K562 (cell line): ENCODE measurements around the gene OSBP2. TPM values are rescaled to one million over a fixed set of nuclear protein-coding genes. Genes with fewer than 3 reads are reported as not detected.

Experiments used
- CBFA2T2 ChIP-seq: fragments of 450-650 bp; conservative IDR thresholded peaks from 2 replicates; pipeline ENCODE4 v1.6.1; 2017; ENCODE audit warnings: mild to moderate bottlenecking
- ERF ChIP-seq: fragments of 450-650 bp; formaldehyde crosslinking; IDR thresholded peaks from 2 replicates; pipeline ENCODE4 v1.4.0; 2020; ENCODE audit warnings: mild to moderate bottlenecking, mixed read lengths
- IFI16 ChIP-seq: fragments of 250-450 bp; sonication (Bioruptor Pico); IDR thresholded peaks from 2 replicates; pipeline ENCODE4 v2.1.2; 2022; ENCODE audit warnings: mild to moderate bottlenecking, inconsistent platforms
- KDM5B ChIP-seq: fragments of 200-600 bp; sonication (generic); IDR thresholded peaks from 2 replicates; pipeline ENCODE4 v1.6.1; 2012; ENCODE audit warnings: low read depth, mild to moderate bottlenecking, moderate library complexity, low read length, control low read depth, inconsistent platforms; ENCODE audit not compliant: insufficient replicate concordance
- PML ChIP-seq: IDR thresholded peaks from 2 replicates; pipeline ENCODE4 v1.6.1; 2012; ENCODE audit warnings: low read length, inconsistent platforms
- RBBP5 ChIP-seq: fragments of 200-600 bp; sonication (generic); IDR thresholded peaks from 2 replicates; pipeline ENCODE4 v1.6.1; 2012; ENCODE audit warnings: borderline replicate concordance, mild to moderate bottlenecking, low read length, control low read depth, inconsistent platforms; ENCODE audit not compliant: insufficient read depth, poor library complexity, severe bottlenecking
- STAT5B ChIP-seq: fragments of 250-450 bp; sonication (Bioruptor Pico); IDR thresholded peaks from 2 replicates; pipeline ENCODE4 v1.8.0; 2021; ENCODE audit warnings: mild to moderate bottlenecking, inconsistent platforms
- SUPT5H ChIP-seq: fragments of 450-650 bp; IDR thresholded peaks from 2 replicates; pipeline ENCODE4 v1.6.1; 2016
- polyA plus RNA-seq, 8 experiments: library from polyadenylated mRNA; depleted of rRNA in 4 of 8; stranded (reverse) in 5 of 8; unstranded in 3 of 8; fragments of >200 nt; fragmentation: Nextera tagmentation in 2 of 8; fragmentation: Illumina TruSeq in 1 of 8; extraction: Ambion mirVana in 2 of 8; extraction: Trizol in 1 of 8; gene quantifications; 2 replicates each; pipeline versions ENCODE4 v1.2.1 to v1.2.3, GENCODE V29; 2011 to 2014; ENCODE audit warnings: inconsistent platforms in 1 of 8, missing spikeins in 1 of 8
- total RNA-seq, 7 experiments: library from RNA; depleted of rRNA in 6 of 7; stranded (reverse); fragments of >200 nt in 6 of 7; fragmentation: Illumina TruSeq in 2 of 7; extraction: Trizol in 2 of 7; gene quantifications; 2 replicates each; pipeline versions ENCODE4 v1.2.1 to v1.2.3, GENCODE V29; 2011 to 2021; ENCODE audit warnings: low replicate concordance in 1 of 7
- TF ChIP-seq, protein P1 (sequence below): sonication (generic); formaldehyde crosslinking; IDR thresholded peaks from 2 replicates; pipeline ENCODE4 v1.8.0; 2023; ENCODE audit warnings: mild to moderate bottlenecking, missing genetic modification reagents
- TF ChIP-seq, protein P2 (sequence below): sonication (generic); formaldehyde crosslinking; IDR thresholded peaks from 2 replicates; pipeline ENCODE4 v1.8.0; 2022; ENCODE audit warnings: mild to moderate bottlenecking, missing genetic modification reagents
- TF ChIP-seq, protein P3 (sequence below), 2 experiments: fragments of 450-650 bp in 1 of 2; IDR thresholded peaks; 2 replicates each; pipeline ENCODE4 v1.6.1; 2011 to 2017; ENCODE audit warnings: low read depth in 2 of 2, antibody characterized with exemption in 1 of 2, borderline replicate concordance in 1 of 2, low read length in 1 of 2, mild to moderate bottlenecking in 1 of 2, mixed read lengths in 1 of 2; ENCODE audit not compliant: control insufficient read depth in 1 of 2
- TF ChIP-seq, protein P4 (sequence below): fragments of 450-650 bp; IDR thresholded peaks from 2 replicates; pipeline ENCODE4 v1.6.1; 2016; ENCODE audit warnings: antibody characterized with exemption

OSBP2 gene
- total and polyA plus RNA-seq, 9 of the 15 experiments (the other 6 are each of a cell fraction or from before 2014, with no cell fraction given) = 0.52 to 29.5 (median 21.6) TPM

DNA sequence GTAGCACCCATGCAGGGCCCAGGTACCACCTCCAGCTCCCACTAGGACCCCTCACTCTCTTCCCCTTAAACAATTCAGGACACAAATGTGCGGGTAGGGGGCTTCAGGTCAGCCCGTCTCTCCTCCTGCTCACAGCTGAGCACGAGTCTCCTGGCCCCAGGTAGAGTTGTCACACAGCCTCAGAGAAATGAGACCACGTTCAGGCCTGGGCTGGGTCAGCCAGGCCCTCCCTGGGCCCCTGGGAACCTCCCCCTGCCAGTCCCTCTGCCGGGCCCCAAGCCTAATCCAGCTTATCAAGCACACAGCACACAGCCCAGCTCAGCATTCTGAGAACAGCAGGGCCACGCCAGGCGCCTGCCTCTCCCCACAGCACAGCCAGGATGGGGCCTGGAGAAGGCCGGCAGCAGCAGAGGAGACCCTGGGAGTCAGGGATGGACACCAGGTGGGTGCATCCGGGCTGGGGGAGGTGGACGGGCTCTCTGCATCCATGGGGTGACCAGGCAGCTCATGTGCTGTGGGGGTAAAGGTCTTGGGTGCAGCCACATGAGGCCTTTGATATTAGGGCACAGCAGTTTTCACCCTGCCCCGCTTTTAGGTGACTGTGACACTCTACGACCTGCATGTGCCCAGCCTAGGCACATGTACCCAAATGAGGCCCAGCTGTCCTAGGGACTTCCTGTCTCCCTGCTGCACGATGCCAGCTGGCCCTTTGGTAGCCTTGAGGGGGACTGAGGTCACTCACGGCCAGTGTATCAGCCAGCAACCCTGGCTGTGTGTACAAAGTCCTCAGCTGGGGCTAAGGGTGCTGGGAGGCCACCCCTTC lies 186.9 kb downstream of the OSBP2 start (continued):
- TF ChIP-seq RBBP5 (peak; percentile 50), ERF (CRISPR knock-in tag) (no peak), STAT5B (no peak), CBFA2T2 (peak; percentile 64), KDM5B (peak; percentile 87), SUPT5H (peak; percentile 66), PML (peak; percentile 23; the same call in 1 of the 2 replicates), IFI16 (CRISPR knock-in tag) (no peak)
- TF ChIP-seq, protein P1, sequence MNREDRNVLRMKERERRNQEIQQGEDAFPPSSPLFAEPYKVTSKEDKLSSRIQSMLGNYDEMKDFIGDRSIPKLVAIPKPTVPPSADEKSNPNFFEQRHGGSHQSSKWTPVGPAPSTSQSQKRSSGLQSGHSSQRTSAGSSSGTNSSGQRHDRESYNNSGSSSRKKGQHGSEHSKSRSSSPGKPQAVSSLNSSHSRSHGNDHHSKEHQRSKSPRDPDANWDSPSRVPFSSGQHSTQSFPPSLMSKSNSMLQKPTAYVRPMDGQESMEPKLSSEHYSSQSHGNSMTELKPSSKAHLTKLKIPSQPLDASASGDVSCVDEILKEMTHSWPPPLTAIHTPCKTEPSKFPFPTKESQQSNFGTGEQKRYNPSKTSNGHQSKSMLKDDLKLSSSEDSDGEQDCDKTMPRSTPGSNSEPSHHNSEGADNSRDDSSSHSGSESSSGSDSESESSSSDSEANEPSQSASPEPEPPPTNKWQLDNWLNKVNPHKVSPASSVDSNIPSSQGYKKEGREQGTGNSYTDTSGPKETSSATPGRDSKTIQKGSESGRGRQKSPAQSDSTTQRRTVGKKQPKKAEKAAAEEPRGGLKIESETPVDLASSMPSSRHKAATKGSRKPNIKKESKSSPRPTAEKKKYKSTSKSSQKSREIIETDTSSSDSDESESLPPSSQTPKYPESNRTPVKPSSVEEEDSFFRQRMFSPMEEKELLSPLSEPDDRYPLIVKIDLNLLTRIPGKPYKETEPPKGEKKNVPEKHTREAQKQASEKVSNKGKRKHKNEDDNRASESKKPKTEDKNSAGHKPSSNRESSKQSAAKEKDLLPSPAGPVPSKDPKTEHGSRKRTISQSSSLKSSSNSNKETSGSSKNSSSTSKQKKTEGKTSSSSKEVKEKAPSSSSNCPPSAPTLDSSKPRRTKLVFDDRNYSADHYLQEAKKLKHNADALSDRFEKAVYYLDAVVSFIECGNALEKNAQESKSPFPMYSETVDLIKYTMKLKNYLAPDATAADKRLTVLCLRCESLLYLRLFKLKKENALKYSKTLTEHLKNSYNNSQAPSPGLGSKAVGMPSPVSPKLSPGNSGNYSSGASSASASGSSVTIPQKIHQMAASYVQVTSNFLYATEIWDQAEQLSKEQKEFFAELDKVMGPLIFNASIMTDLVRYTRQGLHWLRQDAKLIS = no peak; the same call in 1 of the 2 replicates
- TF ChIP-seq, protein P2, sequence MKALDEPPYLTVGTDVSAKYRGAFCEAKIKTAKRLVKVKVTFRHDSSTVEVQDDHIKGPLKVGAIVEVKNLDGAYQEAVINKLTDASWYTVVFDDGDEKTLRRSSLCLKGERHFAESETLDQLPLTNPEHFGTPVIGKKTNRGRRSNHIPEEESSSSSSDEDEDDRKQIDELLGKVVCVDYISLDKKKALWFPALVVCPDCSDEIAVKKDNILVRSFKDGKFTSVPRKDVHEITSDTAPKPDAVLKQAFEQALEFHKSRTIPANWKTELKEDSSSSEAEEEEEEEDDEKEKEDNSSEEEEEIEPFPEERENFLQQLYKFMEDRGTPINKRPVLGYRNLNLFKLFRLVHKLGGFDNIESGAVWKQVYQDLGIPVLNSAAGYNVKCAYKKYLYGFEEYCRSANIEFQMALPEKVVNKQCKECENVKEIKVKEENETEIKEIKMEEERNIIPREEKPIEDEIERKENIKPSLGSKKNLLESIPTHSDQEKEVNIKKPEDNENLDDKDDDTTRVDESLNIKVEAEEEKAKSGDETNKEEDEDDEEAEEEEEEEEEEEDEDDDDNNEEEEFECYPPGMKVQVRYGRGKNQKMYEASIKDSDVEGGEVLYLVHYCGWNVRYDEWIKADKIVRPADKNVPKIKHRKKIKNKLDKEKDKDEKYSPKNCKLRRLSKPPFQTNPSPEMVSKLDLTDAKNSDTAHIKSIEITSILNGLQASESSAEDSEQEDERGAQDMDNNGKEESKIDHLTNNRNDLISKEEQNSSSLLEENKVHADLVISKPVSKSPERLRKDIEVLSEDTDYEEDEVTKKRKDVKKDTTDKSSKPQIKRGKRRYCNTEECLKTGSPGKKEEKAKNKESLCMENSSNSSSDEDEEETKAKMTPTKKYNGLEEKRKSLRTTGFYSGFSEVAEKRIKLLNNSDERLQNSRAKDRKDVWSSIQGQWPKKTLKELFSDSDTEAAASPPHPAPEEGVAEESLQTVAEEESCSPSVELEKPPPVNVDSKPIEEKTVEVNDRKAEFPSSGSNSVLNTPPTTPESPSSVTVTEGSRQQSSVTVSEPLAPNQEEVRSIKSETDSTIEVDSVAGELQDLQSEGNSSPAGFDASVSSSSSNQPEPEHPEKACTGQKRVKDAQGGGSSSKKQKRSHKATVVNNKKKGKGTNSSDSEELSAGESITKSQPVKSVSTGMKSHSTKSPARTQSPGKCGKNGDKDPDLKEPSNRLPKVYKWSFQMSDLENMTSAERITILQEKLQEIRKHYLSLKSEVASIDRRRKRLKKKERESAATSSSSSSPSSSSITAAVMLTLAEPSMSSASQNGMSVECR (CRISPR knock-in tag) = peak; percentile 40; the same call in 1 of the 2 replicates
- TF ChIP-seq, protein P3, sequence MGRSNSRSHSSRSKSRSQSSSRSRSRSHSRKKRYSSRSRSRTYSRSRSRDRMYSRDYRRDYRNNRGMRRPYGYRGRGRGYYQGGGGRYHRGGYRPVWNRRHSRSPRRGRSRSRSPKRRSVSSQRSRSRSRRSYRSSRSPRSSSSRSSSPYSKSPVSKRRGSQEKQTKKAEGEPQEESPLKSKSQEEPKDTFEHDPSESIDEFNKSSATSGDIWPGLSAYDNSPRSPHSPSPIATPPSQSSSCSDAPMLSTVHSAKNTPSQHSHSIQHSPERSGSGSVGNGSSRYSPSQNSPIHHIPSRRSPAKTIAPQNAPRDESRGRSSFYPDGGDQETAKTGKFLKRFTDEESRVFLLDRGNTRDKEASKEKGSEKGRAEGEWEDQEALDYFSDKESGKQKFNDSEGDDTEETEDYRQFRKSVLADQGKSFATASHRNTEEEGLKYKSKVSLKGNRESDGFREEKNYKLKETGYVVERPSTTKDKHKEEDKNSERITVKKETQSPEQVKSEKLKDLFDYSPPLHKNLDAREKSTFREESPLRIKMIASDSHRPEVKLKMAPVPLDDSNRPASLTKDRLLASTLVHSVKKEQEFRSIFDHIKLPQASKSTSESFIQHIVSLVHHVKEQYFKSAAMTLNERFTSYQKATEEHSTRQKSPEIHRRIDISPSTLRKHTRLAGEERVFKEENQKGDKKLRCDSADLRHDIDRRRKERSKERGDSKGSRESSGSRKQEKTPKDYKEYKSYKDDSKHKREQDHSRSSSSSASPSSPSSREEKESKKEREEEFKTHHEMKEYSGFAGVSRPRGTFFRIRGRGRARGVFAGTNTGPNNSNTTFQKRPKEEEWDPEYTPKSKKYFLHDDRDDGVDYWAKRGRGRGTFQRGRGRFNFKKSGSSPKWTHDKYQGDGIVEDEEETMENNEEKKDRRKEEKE (IDR thresholded peaks at IDR 0.05; ENCODE audit: borderline replicate concordance in 1 of 2, control insufficient read depth in 1 of 2, low read depth in 2 of 2, low read length in 1 of 2) = no peak
- TF ChIP-seq, protein P4, sequence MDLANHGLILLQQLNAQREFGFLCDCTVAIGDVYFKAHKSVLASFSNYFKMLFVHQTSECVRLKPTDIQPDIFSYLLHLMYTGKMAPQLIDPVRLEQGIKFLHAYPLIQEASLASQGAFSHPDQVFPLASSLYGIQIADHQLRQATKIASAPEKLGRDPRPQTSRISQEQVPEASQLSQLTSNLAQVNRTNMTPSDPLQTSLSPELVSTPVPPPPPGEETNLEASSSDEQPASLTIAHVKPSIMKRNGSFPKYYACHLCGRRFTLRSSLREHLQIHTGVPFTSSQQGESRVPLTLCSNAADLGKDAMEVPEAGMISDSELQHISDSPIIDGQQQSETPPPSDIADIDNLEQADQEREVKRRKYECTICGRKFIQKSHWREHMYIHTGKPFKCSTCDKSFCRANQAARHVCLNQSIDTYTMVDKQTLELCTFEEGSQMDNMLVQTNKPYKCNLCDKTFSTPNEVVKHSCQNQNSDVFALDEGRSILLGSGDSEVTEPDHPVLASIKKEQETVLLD = peak; percentile 53; the same call in 1 of the 2 replicates
